IPS DF 6.9 (cell line): ENCODE measurements around the gene CRYBB2.
"Not testable (repeated sequence)": the region's sequence is repeated elsewhere in the genome, so short reads cannot be mapped to it uniquely, and the experiment has no call there.

Source experiments
- DNase-seq: peaks from one replicate; pipeline ENCODE4 v3.0.0-alpha.2; 2013; ENCODE audit warnings: low read depth, low spot score
- H3K27ac ChIP-seq: one replicate; pipeline ENCODE4 v1.5.1; 2013; ENCODE audit warnings: low read length, control low read depth
- H3K27me3 ChIP-seq: 2 replicates; pipeline ENCODE4 v1.6.1; 2013; ENCODE audit warnings: mild to moderate bottlenecking, low read length; ENCODE audit not compliant: control insufficient read depth, insufficient read depth
- H3K36me3 ChIP-seq: 2 replicates; pipeline ENCODE4 v1.6.1; 2013; ENCODE audit warnings: low read length; ENCODE audit not compliant: control insufficient read depth, insufficient read depth
- H3K4me1 ChIP-seq: 2 replicates; pipeline ENCODE4 v1.6.1; 2013; ENCODE audit warnings: low read length; ENCODE audit not compliant: control insufficient read depth, insufficient read depth
- H3K4me3 ChIP-seq: 2 replicates; pipeline ENCODE4 v1.5.1; 2013; ENCODE audit warnings: mild to moderate bottlenecking, low read length
- H3K9me3 ChIP-seq: 2 replicates; pipeline ENCODE4 v1.6.1; 2013; ENCODE audit warnings: low read length, inconsistent platforms; ENCODE audit not compliant: control insufficient read depth, insufficient read depth
- WGBS: extraction: QIAGEN DNeasy Blood & Tissue Kit; methylation state at CpG from one replicate; pipeline ENCODE4 v1.1.7; 2013; ENCODE audit warnings: mixed read lengths, missing lambda C conversion rate; ENCODE audit not compliant: insufficient read length, insufficient coverage; 5-methylcytosine and 5-hydroxymethylcytosine counted together

The CRYBB2 gene

GRCh38 chr22:25208743-25209505, 10.5 kb upstream of the CRYBB2 start:
- Histone ChIP-seq H3K4me1 (no peaks in the 10 kb centered on the region), H3K27me3 (no peaks in the 10 kb centered on the region), H3K27ac (no peak overlapping the region), H3K4me3 (no peak overlapping the region), H3K36me3 (no peaks in the 10 kb centered on the region), H3K9me3 (no peaks in the 10 kb centered on the region)
- DNase-seq: no peak
- no CpG with 5 or more reads among the region's 17 CpGs for WGBS

DNA sequence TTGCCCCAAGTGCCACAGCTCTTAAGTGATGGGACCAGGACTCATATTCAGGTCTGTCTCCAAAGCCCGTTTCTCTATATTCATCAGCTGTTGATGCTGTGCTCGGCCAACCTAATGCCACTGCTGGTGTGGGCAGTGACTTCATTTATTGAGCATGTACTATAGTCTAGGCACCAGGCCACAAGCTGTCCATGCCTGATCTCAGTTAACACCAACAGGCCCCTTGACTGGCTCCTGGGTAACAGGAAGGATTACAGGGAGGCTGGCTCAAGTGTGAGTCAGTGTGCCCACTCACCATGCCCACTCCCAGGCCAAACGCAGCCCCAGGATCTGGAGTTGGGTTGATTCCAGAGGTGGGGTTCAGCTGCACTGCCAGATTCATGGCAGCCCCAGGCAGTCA, 8.6 kb upstream of the CRYBB2 start:
- Histone ChIP-seq H3K27ac (no peak overlapping the region), H3K4me1 (no peaks in the 10 kb centered on the region), H3K4me3 (no peak overlapping the region), H3K36me3 (no peaks in the 10 kb centered on the region), H3K9me3 (no peaks in the 10 kb centered on the region), H3K27me3 (no peaks in the 10 kb centered on the region)
- DNase-seq: no peak
- WGBS: no CpG with 5 or more reads among the region's 3 CpGs

DNA sequence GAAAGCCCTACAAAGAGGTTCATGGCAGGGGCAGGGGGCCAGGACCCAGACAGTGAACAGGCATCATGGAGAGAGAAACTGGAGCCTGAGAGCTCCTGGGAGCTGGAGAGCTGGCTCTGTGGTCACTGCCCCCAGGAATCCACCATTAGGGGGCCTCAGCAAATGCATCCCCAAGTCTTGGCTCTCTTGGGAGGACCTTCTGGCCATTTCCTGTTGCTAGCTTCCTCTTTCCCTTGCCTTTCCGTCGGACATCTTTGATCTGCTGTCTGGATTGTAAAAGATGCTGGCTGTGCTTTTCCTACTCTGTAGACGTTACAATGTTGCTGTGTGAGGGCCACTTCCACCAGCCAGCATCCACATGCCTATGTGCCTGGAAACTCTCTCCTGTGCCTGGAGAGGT, 7.1 kb upstream of the CRYBB2 start:
- no CpG with 5 or more reads among the region's 3 CpGs for WGBS
- H3K4me1 ChIP-seq: no peaks in the 10 kb centered on the region
- no peaks in the 10 kb centered on the region for H3K36me3 ChIP-seq
- no peak overlapping the region for H3K4me3 ChIP-seq
- H3K27ac ChIP-seq: no peak overlapping the region
- H3K27me3 ChIP-seq: no peaks in the 10 kb centered on the region
- no peak for DNase-seq
- H3K9me3 ChIP-seq: no peaks in the 10 kb centered on the region

- H3K4me3 ChIP-seq: no peak overlapping the region
- H3K27me3 ChIP-seq: no peaks in the 10 kb centered on the region
- no peak overlapping the region for H3K27ac ChIP-seq
- WGBS: no CpG with 5 or more reads among the region's 3 CpGs
- DNase-seq: no peak
- H3K36me3 ChIP-seq: no peaks in the 10 kb centered on the region
- H3K9me3 ChIP-seq: no peaks in the 10 kb centered on the region
- no peaks in the 10 kb centered on the region for H3K4me1 ChIP-seq
Observed at GRCh38 chr22:25213221-25213620, 6.2 kb upstream of the CRYBB2 start.

DNA sequence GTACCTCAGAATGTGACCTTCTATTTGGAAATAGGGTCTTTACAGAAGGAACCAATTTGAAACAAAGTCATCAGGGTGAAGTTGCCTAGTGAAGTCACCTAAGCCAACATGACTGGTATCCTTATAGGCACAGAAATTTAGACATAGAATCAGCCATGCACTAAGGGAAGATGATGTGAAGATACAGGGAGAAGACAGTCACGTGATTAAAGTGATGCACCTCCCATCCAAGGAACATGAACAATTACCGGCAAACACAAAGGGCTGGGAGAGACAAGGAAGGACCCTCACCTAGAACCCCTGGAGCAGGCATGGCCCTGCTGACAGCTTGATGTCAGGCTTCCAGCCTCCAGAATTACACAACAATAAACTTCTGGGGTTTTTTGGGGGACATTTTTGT, 3.2 kb upstream of the CRYBB2 start:
- Histone ChIP-seq H3K4me1 (no peaks in the 10 kb centered on the region), H3K27me3 (no peaks in the 10 kb centered on the region), H3K27ac (no peak overlapping the region), H3K4me3 (no peak overlapping the region), H3K9me3 (no peaks in the 10 kb centered on the region), H3K36me3 (no peaks in the 10 kb centered on the region)
- WGBS: no CpG with 5 or more reads among the region's 2 CpGs
- DNase-seq: no peak

DNA sequence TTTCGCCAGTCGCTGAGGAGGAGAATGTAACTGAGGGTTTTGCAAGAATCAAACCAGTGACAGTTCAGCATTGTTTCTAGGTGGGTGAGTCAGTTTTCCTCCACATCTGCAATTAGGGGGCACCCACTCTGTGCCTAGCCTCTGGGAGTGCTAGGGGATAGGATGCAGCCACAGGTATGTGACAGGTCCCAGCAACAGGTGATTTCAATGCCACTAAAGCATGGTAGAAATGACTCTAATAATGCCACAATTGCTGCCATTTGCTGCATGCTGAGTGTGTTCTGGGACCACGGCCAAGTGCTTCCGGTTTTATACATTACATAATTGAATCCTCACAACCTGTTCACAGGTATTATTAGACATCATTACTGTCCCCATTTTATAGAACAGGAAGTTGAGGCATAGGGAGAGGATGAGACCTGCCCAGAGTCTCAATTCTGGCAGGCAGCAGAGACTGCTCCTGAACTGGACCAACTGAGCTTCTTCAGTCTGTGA, 556 bp downstream of the CRYBB2 start:
- Histone ChIP-seq H3K36me3 (no peaks in the 10 kb centered on the region), H3K4me1 (no peaks in the 10 kb centered on the region), H3K27me3 (no peaks in the 10 kb centered on the region), H3K27ac (no peak overlapping the region), H3K9me3 (no peaks in the 10 kb centered on the region), H3K4me3 (no peak overlapping the region)
- DNase-seq: no peak
- no CpG with 5 or more reads among the region's 4 CpGs for WGBS

DNA sequence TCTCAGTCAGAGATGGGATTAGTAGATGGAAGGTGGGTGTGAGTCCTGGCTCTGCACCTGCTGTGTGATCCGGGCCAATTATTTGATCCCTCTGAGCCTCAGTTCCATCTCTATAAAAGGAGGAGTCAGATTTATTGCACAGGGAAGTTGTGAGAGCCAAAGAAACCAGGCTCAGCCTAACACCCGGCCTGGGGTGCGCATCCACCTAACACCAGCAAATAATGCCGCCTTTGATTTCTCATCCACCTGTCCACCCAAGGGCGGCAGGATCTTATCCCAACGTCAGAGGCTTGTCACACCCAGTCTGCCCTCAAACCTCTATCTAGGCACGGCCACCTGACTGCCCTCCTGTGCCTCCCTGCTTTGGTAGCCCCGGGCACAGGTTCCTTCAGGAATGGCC, 2.4 kb downstream of the CRYBB2 start:
- no peak for DNase-seq
- H3K9me3 ChIP-seq: no peaks in the 10 kb centered on the region
- no peak overlapping the region for H3K27ac ChIP-seq
- H3K4me3 ChIP-seq: no peak overlapping the region
- no CpG with 5 or more reads among the region's 8 CpGs for WGBS
- no peaks in the 10 kb centered on the region for H3K27me3 ChIP-seq
- H3K36me3 ChIP-seq: no peaks in the 10 kb centered on the region
- H3K4me1 ChIP-seq: no peaks in the 10 kb centered on the region

- Histone ChIP-seq H3K4me1 (no peaks in the 10 kb centered on the region; the same call in 1 of the 2 replicates), H3K4me3 (no peak overlapping the region), H3K27ac (no peak overlapping the region), H3K9me3 (no peaks in the 10 kb centered on the region), H3K27me3 (no peaks in the 10 kb centered on the region), H3K36me3 (no peaks in the 10 kb centered on the region)
- no CpG with 5 or more reads among the region's 12 CpGs for WGBS
- DNase-seq: no peak
Observed at GRCh38 chr22:25223269-25223850, 3.9 kb downstream of the CRYBB2 start.

DNA sequence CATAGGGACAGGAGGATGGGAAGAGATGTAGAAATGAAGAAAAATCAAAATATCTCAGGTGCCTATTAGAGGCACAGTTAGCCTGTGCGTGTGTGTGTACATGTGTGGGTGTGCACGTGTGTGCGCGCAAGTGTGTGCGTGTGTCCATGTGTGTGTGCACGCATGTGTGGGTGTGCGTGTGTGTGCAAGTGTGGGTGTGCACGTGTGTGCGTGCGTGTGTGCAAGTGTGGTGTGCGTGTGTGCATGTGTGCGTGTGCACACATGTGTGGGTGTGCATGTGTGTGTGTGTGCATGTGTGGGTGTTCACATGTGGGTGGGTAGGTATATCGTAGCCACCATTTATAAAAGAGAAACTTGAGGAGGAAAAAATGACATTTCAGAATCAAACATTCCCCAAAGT, 9.4 kb downstream of the CRYBB2 start:
- WGBS: no CpG with 5 or more reads among the region's 13 CpGs
- Histone ChIP-seq H3K27ac (no peak overlapping the region), H3K36me3 (no peaks in the 10 kb centered on the region), H3K4me3 (no peak overlapping the region), H3K9me3 (no peaks in the 10 kb centered on the region), H3K4me1 (no peaks in the 10 kb centered on the region; the same call in 1 of the 2 replicates), H3K27me3 (no peaks in the 10 kb centered on the region)
- DNase-seq: no peak

DNA sequence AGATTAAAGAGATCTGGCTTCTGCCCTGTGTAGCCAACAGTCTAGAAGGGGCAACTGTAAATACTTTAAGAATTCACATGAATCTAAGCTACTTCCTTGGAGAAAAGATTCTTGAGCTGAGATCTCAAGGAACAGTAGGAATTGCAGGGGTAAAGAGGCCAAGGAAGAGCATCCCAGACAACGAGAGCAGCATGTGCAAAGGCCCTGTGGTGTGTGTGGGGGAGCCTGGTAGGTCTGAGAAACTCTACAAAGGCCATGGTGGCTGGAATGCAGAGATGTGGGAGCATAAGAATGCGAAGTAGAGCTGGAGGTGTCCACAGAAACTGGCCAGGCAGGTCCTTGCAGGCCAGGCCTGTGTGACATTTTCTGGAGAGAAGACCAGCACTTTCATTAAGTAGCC, 11.3 kb downstream of the CRYBB2 start:
- not testable (repeated sequence) for H3K27me3 ChIP-seq, H3K9me3 ChIP-seq, H3K4me3 ChIP-seq, H3K4me1 ChIP-seq, DNase-seq, H3K27ac ChIP-seq, H3K36me3 ChIP-seq
- WGBS: no CpG with 5 or more reads among the region's 2 CpGs

DNA sequence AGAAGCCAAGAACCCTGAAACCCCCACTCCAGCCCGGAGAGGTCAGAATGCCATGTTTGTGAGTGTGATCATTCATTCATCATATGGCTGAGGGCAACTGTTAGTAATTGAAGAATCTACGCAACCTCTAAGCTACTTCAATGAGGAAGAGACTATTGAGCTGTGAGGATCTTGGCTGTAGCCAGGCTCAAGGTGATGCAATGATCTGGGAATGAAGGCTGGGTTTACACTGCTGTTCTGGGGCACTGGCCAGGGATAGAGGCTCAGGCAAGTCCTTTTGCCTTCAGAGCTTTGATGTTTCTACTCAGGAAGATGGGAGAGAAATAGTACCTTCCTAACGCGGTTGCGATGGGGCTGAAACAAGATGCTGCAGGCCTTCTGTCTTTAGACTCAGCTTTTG, 12.9 kb downstream of the CRYBB2 start:
- no peaks in the 10 kb centered on the region for H3K36me3 ChIP-seq
- no peaks in the 10 kb centered on the region for H3K27me3 ChIP-seq
- H3K27ac ChIP-seq: no peak overlapping the region
- no peaks in the 10 kb centered on the region; the same call in 1 of the 2 replicates for H3K4me1 ChIP-seq
- no peak overlapping the region for H3K4me3 ChIP-seq
- no peak for DNase-seq
- WGBS: no CpG with 5 or more reads among the region's 5 CpGs
- H3K9me3 ChIP-seq: no peaks in the 10 kb centered on the region
